ENCODE measurements around the gene P4HA2. TPM values are rescaled to one million over a fixed set of nuclear protein-coding genes. Genes with fewer than 3 reads are reported as not detected.

The P4HA2 gene
- total RNA-seq, 4 donors from 2014 or later: 22.1 to 53.5 (median 32.7) TPM

GRCh38 chr5:132190161-132190817, 37.4 kb downstream of the P4HA2 start:
- peaks cover 0 to 9% (median 3%) of the 10 kb centered on the region in 4 donors for H3K36me3 ChIP-seq
- H3K9me3 ChIP-seq: no peaks in the 10 kb centered on the region
- no peaks in the 10 kb centered on the region for H3K4me1 ChIP-seq
- DNase-seq: no peak
- no peak overlapping the region for H3K27ac ChIP-seq
- 10 to 20% methylated on average over 3 of the region's 3 CpGs for WGBS, 2 donors (ENCODE audit: low coverage in 1 of 2)
- H3K27me3 ChIP-seq: no peaks in the 10 kb centered on the region
- in situ Hi-C loops (cut with MboI; ENCODE audit: low pct_ligation_motif_present in 1 of 4, low pct_unique_long_range_greater_than_20kb in 1 of 4, low sequenced_read_pairs in 3 of 4): no loop called here
- intact Hi-C loops (cut with DNase I; ENCODE audit: low total_unique reads): no loop called here
- no peak overlapping the region for H3K4me3 ChIP-seq
- TF ChIP-seq POLR2AphosphoS5 (IDR thresholded peaks at IDR 0.05): peak in 1 of 3 donors; percentile 31
- TF ChIP-seq, protein P1, sequence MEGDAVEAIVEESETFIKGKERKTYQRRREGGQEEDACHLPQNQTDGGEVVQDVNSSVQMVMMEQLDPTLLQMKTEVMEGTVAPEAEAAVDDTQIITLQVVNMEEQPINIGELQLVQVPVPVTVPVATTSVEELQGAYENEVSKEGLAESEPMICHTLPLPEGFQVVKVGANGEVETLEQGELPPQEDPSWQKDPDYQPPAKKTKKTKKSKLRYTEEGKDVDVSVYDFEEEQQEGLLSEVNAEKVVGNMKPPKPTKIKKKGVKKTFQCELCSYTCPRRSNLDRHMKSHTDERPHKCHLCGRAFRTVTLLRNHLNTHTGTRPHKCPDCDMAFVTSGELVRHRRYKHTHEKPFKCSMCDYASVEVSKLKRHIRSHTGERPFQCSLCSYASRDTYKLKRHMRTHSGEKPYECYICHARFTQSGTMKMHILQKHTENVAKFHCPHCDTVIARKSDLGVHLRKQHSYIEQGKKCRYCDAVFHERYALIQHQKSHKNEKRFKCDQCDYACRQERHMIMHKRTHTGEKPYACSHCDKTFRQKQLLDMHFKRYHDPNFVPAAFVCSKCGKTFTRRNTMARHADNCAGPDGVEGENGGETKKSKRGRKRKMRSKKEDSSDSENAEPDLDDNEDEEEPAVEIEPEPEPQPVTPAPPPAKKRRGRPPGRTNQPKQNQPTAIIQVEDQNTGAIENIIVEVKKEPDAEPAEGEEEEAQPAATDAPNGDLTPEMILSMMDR (IDR thresholded peaks at IDR 0.05): peak; percentile 55 to 68 (median 65)
- no peak for TF ChIP-seq POLR2A (IDR thresholded peaks at IDR 0.05)

DNA sequence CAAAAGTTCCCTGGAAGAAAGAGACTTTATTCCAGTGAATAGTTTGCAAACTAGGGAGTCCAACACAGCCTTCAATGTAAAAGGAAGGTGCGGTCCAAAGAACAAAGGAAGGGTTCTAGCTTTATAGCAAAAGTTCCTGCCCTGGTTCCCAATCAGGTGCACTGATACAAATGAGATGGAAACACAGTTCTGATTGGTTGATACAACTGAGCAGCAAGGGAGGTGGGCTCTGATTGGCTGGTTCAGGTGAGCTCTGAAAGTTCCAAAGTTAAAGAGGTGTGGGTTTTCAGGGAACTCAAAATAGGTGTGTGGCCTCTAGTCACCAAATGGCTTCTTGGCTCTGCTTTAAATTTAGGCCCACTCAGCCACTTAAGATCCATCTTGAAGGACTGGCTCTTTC, 43.1 kb downstream of the P4HA2 start:
- TF ChIP-seq POLR2A (IDR thresholded peaks at IDR 0.05): no peak
- TF ChIP-seq EP300 (IDR thresholded peaks at IDR 0.05; ENCODE audit: low read depth): no peak
- TF ChIP-seq POLR2AphosphoS5 (IDR thresholded peaks at IDR 0.05): no peak
- TF ChIP-seq, protein P1 (IDR thresholded peaks at IDR 0.05): no peak
- peaks cover 0 to 15% (median 0%) of the 10 kb centered on the region in 4 donors for H3K4me1 ChIP-seq
- WGBS, 2 donors (ENCODE audit: low coverage in 1 of 2): 97% methylated on average over 1 of the region's 1 CpG; no CpG with 5 or more reads in 1 of the 2 donors
- no peaks in the 10 kb centered on the region for H3K27me3 ChIP-seq
- H3K27ac ChIP-seq: no peak overlapping the region
- H3K9me3 ChIP-seq: no peaks in the 10 kb centered on the region
- in situ Hi-C loops (cut with MboI; ENCODE audit: low pct_ligation_motif_present in 1 of 4, low pct_unique_long_range_greater_than_20kb in 1 of 4, low sequenced_read_pairs in 3 of 4) (no loop called here), intact Hi-C loops (cut with DNase I; ENCODE audit: low total_unique reads) (no loop called here)
- H3K36me3 ChIP-seq: no peaks in the 10 kb centered on the region
- H3K4me3 ChIP-seq: no peak overlapping the region
- no peak for DNase-seq

DNA sequence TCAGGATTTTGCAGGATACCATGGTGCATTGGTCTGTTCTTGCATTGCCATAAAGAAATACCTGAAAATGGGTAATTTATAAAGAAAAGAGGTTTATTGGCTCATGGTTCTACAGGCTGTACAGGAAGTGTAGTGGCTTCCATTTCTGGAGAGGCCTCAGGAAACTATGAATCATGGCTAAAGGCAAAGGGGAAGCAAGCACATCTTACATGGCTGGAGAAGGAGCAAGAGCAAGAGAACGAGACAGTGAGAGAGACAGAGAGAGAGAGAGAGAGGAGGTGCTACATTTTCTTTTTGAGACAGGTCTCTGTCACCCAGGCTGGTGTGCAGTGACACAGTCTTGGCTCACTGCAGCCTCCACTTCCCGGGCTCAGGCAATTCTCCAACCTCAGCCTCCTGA, 43.9 kb downstream of the P4HA2 start:
- no peak for DNase-seq
- intact Hi-C loops (cut with DNase I; ENCODE audit: low total_unique reads): no loop called here
- TF ChIP-seq, protein P1 (IDR thresholded peaks at IDR 0.05): no peak
- no peaks in the 10 kb centered on the region for H3K36me3 ChIP-seq
- WGBS, 2 donors (ENCODE audit: low coverage in 1 of 2): 75 to 89% methylated on average over 1 to 2 of the region's 2 CpGs
- no peak overlapping the region for H3K4me3 ChIP-seq
- no peaks in the 10 kb centered on the region for H3K27me3 ChIP-seq
- peaks cover 0 to 15% (median 0%) of the 10 kb centered on the region in 4 donors for H3K4me1 ChIP-seq
- H3K9me3 ChIP-seq: no peaks in the 10 kb centered on the region
- no peak overlapping the region for H3K27ac ChIP-seq
- in situ Hi-C loops (cut with MboI; ENCODE audit: low pct_ligation_motif_present in 1 of 4, low pct_unique_long_range_greater_than_20kb in 1 of 4, low sequenced_read_pairs in 3 of 4): no loop called here

DNA sequence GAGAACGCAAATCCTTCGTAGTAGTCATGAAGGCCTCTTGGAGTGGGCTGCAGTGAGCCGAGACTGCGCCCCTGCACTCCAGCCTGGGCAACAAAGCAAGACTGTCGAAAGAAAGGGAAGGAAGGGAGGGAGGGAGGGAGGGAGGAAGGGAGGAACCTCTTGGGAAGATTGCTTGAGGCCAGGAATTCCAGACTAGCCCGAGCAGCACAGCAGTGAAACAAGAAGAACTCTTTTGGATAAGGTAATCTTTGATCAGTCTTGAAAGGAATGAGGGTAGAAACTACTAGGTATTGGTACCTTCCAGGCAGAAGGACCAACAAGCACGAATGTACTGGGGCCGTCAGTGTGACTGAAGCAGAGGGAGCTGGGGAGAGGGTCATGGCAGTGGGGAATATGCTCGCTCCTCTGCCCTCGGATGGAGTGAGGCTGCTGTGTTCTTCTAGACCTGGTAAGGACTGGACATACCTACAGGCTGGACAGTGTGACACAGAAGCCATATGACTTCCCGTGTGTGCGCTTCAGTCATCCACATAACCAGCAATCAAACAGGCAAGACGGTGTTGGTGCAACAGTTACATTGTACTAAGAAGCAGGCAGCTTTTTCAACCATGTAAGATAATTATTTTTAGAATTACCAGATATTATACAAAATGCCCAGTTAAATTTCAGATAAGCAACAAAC, 45.2 kb downstream of the P4HA2 start:
- H3K4me1 ChIP-seq: peaks cover 0 to 15% (median 0%) of the 10 kb centered on the region in 4 donors
- intact Hi-C loops (cut with DNase I; ENCODE audit: low total_unique reads) (no loop called here), in situ Hi-C loops (cut with MboI; ENCODE audit: low pct_ligation_motif_present in 1 of 4, low pct_unique_long_range_greater_than_20kb in 1 of 4, low sequenced_read_pairs in 3 of 4) (no loop called here)
- H3K27me3 ChIP-seq: no peaks in the 10 kb centered on the region
- TF ChIP-seq POLR2AphosphoS5 (IDR thresholded peaks at IDR 0.05) (no peak), EP300 (IDR thresholded peaks at IDR 0.05; ENCODE audit: low read depth) (no peak), POLR2A (IDR thresholded peaks at IDR 0.05) (no peak)
- TF ChIP-seq, protein P1 (IDR thresholded peaks at IDR 0.05): no peak
- no peak overlapping the region for H3K4me3 ChIP-seq
- 82 to 86% methylated on average over 4 to 13 of the region's 13 CpGs for WGBS, 2 donors (ENCODE audit: low coverage in 1 of 2)
- H3K9me3 ChIP-seq: no peaks in the 10 kb centered on the region
- no peak for DNase-seq
- H3K36me3 ChIP-seq: no peaks in the 10 kb centered on the region
- no peak overlapping the region for H3K27ac ChIP-seq
